GM12878 (cell line): ENCODE measurements around the gene NOS1.

ENCODE experiments used
- HDAC2 ChIP-seq: fragments of 200-600 bp; sonication (generic); IDR thresholded peaks from 2 replicates; pipeline ENCODE4 v1.6.1; 2017
- KAT2A ChIP-seq: conservative IDR thresholded peaks from 2 replicates; pipeline ENCODE4 v1.6.1; 2011; ENCODE audit warnings: low read depth, low read length; ENCODE audit not compliant: control insufficient read depth
- MYC ChIP-seq: IDR thresholded peaks from 2 replicates; pipeline ENCODE4 v1.6.1; 2011; ENCODE audit warnings: mild to moderate bottlenecking, low read length, moderate library complexity, inconsistent platforms; ENCODE audit not compliant: insufficient read depth, insufficient replicate concordance, insufficient read length, severe bottlenecking
- NKRF ChIP-seq: fragments of 450-650 bp; conservative IDR thresholded peaks from 2 replicates; pipeline ENCODE4 v1.6.1; 2017; ENCODE audit warnings: mild to moderate bottlenecking, moderate library complexity
- USF2 ChIP-seq: IDR thresholded peaks from 2 replicates; pipeline ENCODE4 v1.6.1; 2011; ENCODE audit warnings: low read depth, low read length, improper control_type of control experiment, borderline replicate concordance
- TF ChIP-seq, protein P1 (sequence below): IDR thresholded peaks from 2 replicates; pipeline ENCODE4 v1.6.1; 2012; ENCODE audit warnings: low read length, inconsistent platforms
- TF ChIP-seq, protein P2 (sequence below), 3 experiments: IDR thresholded peaks in 2 of 3; conservative IDR thresholded peaks in 1 of 3; 2 replicates each; pipeline ENCODE4 v1.5.1; 2011; ENCODE audit warnings: low read depth in 3 of 3, low read length in 3 of 3, mild to moderate bottlenecking in 3 of 3, control low read depth in 2 of 3, moderate library complexity in 2 of 3, inconsistent platforms in 1 of 3, mixed read lengths in 1 of 3; ENCODE audit not compliant: control insufficient read depth in 2 of 3, insufficient read depth in 1 of 3; ENCODE audit errors: extremely low read depth in 1 of 3

DNA sequence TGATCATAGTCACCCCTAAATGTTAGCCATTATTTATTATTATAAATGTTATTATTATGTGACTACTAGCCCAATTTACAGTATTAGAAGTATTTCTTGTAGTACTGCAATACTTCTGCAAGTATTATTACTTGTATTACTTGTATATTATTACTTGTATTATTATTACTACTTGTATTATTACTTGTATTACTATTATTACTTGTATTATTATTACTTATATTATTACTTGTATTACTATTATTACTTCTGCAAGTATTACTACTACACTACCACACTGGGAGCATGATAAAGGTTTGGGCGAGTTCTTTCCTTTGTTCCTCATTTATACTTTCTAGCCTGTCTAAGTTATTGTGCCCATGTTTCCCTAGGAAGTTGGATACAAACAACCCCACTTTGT is 67.9 kb downstream of the NOS1 start:
- no peak for TF ChIP-seq HDAC2
- TF ChIP-seq, protein P1, sequence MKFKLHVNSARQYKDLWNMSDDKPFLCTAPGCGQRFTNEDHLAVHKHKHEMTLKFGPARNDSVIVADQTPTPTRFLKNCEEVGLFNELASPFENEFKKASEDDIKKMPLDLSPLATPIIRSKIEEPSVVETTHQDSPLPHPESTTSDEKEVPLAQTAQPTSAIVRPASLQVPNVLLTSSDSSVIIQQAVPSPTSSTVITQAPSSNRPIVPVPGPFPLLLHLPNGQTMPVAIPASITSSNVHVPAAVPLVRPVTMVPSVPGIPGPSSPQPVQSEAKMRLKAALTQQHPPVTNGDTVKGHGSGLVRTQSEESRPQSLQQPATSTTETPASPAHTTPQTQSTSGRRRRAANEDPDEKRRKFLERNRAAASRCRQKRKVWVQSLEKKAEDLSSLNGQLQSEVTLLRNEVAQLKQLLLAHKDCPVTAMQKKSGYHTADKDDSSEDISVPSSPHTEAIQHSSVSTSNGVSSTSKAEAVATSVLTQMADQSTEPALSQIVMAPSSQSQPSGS: no peak
- no peak for TF ChIP-seq MYC
- no peak for TF ChIP-seq KAT2A
- TF ChIP-seq USF2: no peak
- TF ChIP-seq, protein P2, sequence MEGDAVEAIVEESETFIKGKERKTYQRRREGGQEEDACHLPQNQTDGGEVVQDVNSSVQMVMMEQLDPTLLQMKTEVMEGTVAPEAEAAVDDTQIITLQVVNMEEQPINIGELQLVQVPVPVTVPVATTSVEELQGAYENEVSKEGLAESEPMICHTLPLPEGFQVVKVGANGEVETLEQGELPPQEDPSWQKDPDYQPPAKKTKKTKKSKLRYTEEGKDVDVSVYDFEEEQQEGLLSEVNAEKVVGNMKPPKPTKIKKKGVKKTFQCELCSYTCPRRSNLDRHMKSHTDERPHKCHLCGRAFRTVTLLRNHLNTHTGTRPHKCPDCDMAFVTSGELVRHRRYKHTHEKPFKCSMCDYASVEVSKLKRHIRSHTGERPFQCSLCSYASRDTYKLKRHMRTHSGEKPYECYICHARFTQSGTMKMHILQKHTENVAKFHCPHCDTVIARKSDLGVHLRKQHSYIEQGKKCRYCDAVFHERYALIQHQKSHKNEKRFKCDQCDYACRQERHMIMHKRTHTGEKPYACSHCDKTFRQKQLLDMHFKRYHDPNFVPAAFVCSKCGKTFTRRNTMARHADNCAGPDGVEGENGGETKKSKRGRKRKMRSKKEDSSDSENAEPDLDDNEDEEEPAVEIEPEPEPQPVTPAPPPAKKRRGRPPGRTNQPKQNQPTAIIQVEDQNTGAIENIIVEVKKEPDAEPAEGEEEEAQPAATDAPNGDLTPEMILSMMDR (IDR thresholded peaks at IDR 0.05 in 2 of 3, conservative IDR thresholded peaks at IDR 0.05 in 1 of 3; ENCODE audit: control insufficient read depth in 2 of 3, extremely low read depth in 1 of 3, insufficient read depth in 1 of 3, low read depth in 3 of 3, low read length in 3 of 3): no peak
- TF ChIP-seq NKRF: no peak
